IPS DF 6.9 (cell line): ENCODE data around the gene APBA1.

Source experiments
- DNase-seq: peaks from one replicate; pipeline ENCODE4 v3.0.0-alpha.2; 2013; ENCODE audit warnings: low read depth, low spot score
- H3K27ac ChIP-seq: one replicate; pipeline ENCODE4 v1.5.1; 2013; ENCODE audit warnings: low read length, control low read depth
- H3K27me3 ChIP-seq: 2 replicates; pipeline ENCODE4 v1.6.1; 2013; ENCODE audit warnings: mild to moderate bottlenecking, low read length; ENCODE audit not compliant: control insufficient read depth, insufficient read depth
- H3K36me3 ChIP-seq: 2 replicates; pipeline ENCODE4 v1.6.1; 2013; ENCODE audit warnings: low read length; ENCODE audit not compliant: control insufficient read depth, insufficient read depth
- H3K4me1 ChIP-seq: 2 replicates; pipeline ENCODE4 v1.6.1; 2013; ENCODE audit warnings: low read length; ENCODE audit not compliant: control insufficient read depth, insufficient read depth
- H3K4me3 ChIP-seq: 2 replicates; pipeline ENCODE4 v1.5.1; 2013; ENCODE audit warnings: mild to moderate bottlenecking, low read length
- H3K9me3 ChIP-seq: 2 replicates; pipeline ENCODE4 v1.6.1; 2013; ENCODE audit warnings: low read length, inconsistent platforms; ENCODE audit not compliant: control insufficient read depth, insufficient read depth
- WGBS: extraction: QIAGEN DNeasy Blood & Tissue Kit; methylation state at CpG from one replicate; pipeline ENCODE4 v1.1.7; 2013; ENCODE audit warnings: mixed read lengths, missing lambda C conversion rate; ENCODE audit not compliant: insufficient read length, insufficient coverage; 5-methylcytosine and 5-hydroxymethylcytosine counted together

Gene APBA1

DNA sequence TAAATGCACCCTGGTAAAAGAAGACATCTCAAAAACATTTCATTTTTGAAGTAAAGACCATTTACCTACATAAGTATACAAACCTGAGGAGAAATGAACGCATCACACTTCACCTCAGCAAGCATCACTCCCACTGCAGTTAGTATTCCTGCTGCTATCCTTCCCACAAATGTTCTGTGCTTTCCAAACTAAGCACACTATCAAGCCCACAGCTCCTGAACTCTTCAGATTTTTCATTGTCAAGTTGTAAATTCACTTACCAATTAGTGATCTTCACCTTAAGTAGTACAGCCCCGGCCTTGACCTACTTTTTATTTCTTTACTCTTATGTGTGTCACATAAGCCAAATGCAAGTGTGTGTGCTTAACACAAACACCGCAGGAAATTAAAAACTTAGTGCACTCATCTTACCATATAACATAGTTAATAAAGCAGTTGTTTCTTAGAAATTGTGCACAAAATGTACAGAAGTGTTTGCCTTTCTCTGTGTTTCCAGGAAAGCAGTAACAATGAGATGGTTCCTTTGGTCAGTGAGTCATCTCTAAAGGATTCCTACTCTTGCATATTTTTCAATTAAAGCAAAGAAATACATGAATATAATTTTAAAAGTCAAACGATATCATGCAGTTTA, 169.4 kb downstream of the APBA1 start:
- H3K27ac ChIP-seq: no peak overlapping the region
- no peak for DNase-seq

DNA sequence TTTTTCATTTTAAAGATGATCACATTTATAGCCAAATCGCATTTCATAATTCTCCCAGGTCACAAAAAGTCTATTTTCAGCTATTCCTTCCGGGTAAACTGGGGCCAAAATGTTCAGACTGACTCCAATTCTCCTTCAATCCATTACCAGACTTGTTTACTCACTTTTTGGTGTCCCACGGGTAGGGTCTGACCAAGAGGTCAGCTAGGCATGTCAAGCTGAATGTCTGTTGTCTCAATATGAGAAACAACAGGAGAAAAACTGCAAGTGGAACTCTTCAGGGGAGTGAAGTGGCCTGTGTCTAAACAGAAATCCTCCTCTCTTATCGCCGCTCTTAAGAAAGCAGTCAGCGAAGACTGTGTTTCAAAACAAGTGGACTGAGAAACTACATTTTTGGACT, 171.3 kb downstream of the APBA1 start:
- no CpG with 5 or more reads among the region's 6 CpGs for WGBS
- no peaks in the 10 kb centered on the region; the same call in 1 of the 2 replicates for H3K4me1 ChIP-seq
- no peaks in the 10 kb centered on the region for H3K27me3 ChIP-seq
- no peaks in the 10 kb centered on the region for H3K36me3 ChIP-seq
- no peak overlapping the region for H3K4me3 ChIP-seq
- no peak overlapping the region for H3K27ac ChIP-seq
- no peak for DNase-seq
- no peaks in the 10 kb centered on the region for H3K9me3 ChIP-seq

More for the DNA sequence above, 169.4 kb downstream of the APBA1 start:
- H3K9me3 ChIP-seq: no peaks in the 10 kb centered on the region
- H3K4me1 ChIP-seq: no peaks in the 10 kb centered on the region; the same call in 1 of the 2 replicates
- H3K27me3 ChIP-seq: no peaks in the 10 kb centered on the region
- whole genome bisulfite sequencing: no CpG with 5 or more reads among the region's 4 CpGs
- no peaks in the 10 kb centered on the region for H3K36me3 ChIP-seq
- H3K4me3 ChIP-seq: no peak overlapping the region

DNA sequence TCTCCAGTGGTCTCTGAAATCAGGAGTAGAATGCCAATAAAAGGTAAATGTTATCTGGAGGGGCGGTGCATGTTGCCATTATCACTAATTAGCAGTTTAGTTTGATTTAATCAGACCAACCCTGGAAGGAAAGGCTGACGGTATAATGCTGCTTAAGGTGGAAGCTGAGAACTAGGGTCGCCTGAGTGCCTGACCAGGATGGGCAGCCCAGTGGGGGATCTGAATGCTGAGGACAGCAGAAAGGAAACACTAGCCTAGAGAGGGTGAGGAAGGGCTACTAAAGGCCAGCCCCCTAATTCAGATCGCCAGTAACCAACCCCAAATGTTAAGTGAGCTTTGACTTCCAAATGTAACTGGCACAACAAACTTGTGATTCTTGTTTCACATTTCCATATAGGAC, 172.2 kb downstream of the APBA1 start:
- Histone ChIP-seq H3K4me3 (no peak overlapping the region), H3K27me3 (no peaks in the 10 kb centered on the region), H3K9me3 (no peaks in the 10 kb centered on the region), H3K36me3 (no peaks in the 10 kb centered on the region), H3K4me1 (no peaks in the 10 kb centered on the region; the same call in 1 of the 2 replicates), H3K27ac (no peak overlapping the region)
- no peak for DNase-seq
- WGBS: no CpG with 5 or more reads among the region's 4 CpGs

DNA sequence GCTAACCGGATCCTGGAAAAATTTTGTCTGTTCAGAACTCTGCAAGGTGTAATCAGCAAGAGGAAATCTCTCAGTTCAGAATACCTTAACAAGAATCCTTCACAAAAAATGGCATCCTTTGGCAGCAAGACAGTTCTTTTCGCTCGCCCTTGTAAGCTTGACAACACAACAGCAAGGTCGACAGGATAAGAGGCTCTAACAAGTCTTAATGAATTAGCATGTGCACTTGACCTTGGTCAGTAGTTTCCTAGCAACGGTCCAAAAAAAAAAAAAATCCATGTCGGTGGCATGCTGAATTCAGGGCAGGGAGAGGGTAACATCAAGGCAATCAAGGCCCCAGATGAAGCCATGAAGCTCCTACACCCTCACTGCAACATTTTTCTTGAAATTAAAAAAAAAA, 172.8 kb downstream of the APBA1 start:
- H3K36me3 ChIP-seq: no peaks in the 10 kb centered on the region
- no peak for DNase-seq
- H3K9me3 ChIP-seq: no peaks in the 10 kb centered on the region
- H3K4me3 ChIP-seq: no peak overlapping the region
- no CpG with 5 or more reads among the region's 6 CpGs for WGBS
- no peaks in the 10 kb centered on the region for H3K27me3 ChIP-seq
- H3K27ac ChIP-seq: no peak overlapping the region
- H3K4me1 ChIP-seq: no peaks in the 10 kb centered on the region; the same call in 1 of the 2 replicates

DNA sequence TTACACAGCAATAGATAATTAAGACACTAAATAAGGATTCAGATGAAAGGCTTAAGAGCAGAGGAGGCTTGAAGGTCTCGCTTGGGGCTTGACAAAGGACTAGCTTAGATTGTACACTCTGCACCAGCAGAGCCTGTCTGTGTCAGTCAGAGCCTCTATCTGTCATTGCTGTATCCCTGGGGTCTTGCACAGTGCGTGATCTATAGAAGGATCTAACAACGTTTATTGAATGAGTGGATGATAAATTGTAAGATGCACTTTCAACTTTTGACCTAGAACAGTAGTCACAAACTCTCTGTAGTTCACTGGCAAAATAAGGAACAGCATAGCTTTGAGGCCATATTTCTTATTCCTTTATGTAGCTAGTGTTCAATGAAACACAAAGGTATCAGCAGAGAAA, 173.7 kb downstream of the APBA1 start:
- Histone ChIP-seq H3K27me3 (no peaks in the 10 kb centered on the region), H3K4me3 (no peak overlapping the region), H3K9me3 (no peaks in the 10 kb centered on the region), H3K4me1 (no peaks in the 10 kb centered on the region; the same call in 1 of the 2 replicates), H3K27ac (no peak overlapping the region), H3K36me3 (no peaks in the 10 kb centered on the region)
- no peak for DNase-seq
- no CpG with 5 or more reads among the region's 3 CpGs for WGBS

DNA sequence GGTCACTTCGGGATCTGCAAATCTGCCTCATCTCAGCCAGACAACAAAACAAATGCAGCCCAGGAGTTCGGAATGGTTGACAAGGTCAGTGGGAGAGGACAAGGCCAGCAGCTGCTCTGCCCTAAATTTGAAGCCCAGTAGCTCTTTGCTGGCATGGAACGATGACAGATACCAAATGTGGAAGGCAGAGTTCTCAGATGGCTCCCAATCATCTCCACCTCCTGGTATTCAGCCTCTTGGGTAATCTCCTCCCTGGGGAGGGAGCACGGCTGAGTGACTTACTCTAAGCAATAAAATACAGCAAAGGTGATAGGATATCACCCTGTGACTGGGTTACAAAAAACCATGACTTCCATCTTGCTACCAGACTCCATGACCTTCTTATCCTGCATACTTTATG, 174.4 kb downstream of the APBA1 start:
- Histone ChIP-seq H3K9me3 (no peaks in the 10 kb centered on the region), H3K27ac (no peak overlapping the region), H3K36me3 (no peaks in the 10 kb centered on the region), H3K4me3 (no peak overlapping the region), H3K27me3 (no peaks in the 10 kb centered on the region), H3K4me1 (no peaks in the 10 kb centered on the region; the same call in 1 of the 2 replicates)
- WGBS: no CpG with 5 or more reads among the region's 4 CpGs
- DNase-seq: no peak

DNA sequence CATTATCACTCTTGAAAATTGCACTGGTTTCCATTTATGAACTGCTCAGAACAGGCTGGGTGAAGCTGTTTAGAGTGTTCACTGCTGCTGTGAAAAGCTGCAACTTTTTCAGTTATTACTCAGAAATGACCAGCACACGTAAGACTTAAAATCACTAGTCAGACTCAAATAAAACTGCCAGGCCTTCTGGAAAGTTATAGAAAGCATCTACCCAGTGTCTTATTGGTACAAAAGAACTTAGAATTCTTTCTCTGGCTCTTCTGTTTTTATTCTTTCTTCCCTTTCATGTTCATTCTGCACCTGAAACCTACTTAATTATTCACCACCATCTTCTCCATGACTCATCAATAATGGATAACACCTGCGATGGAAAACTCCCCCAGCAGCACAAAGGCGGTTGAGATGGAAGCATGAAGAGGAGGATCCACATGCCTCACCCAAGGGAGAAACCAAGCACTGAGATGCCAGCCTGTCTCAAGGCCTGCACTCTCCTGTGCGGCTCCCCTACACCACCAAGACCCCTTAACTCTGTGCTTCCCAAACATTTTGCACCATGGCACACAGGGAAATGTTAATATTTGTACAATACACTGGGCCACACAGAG, 175.2 kb downstream of the APBA1 start:
- Histone ChIP-seq H3K9me3 (no peaks in the 10 kb centered on the region), H3K27me3 (no peaks in the 10 kb centered on the region), H3K36me3 (no peaks in the 10 kb centered on the region), H3K4me1 (no peaks in the 10 kb centered on the region; the same call in 1 of the 2 replicates), H3K27ac (no peak overlapping the region), H3K4me3 (no peak overlapping the region)
- DNase-seq: no peak
- WGBS: no CpG with 5 or more reads among the region's 4 CpGs

DNA sequence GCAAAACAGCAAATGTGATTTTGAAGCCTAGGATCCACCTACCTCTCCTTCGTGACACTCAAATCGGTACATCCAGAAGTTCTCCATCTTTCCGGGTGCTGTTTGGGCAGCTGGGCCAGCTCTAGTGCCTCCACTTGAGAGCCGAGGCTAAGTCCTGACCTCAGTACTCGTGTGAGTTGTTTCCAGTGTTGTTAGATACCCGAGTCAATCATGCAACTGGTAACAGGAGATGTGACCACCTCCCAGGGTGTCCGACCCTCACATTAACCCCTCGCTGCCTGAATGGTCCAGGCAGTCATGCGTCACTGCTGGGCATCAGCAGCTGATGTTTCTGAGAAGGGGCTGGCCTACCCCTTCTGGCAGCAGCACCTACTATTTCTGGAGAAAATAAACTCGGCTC, 176.9 kb downstream of the APBA1 start:
- WGBS: no CpG with 5 or more reads among the region's 10 CpGs
- no peak for DNase-seq
- no peak overlapping the region for H3K4me3 ChIP-seq
- no peaks in the 10 kb centered on the region for H3K27me3 ChIP-seq
- H3K27ac ChIP-seq: no peak overlapping the region
- no peaks in the 10 kb centered on the region for H3K36me3 ChIP-seq
- no peaks in the 10 kb centered on the region; the same call in 1 of the 2 replicates for H3K4me1 ChIP-seq
- no peaks in the 10 kb centered on the region for H3K9me3 ChIP-seq

DNA sequence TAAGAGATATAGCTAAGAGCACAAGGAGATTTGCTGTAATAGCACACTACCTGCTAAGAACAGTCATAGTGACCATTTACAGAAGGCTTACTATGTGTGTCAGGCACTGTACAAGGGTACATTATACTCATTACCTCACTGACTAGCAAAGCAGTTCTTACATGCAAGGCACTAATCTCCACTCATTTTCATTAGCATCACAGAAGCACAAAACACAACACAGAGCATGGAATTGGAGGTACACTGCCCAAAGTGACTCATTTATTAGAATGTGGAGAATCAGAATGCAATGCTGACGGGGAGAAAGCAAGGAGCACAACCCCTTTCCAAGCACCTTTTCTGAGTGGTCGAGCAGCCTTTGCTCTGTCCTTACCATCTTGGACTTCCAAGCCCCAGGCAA, 177.4 kb downstream of the APBA1 start:
- Histone ChIP-seq H3K9me3 (no peaks in the 10 kb centered on the region), H3K4me3 (no peak overlapping the region), H3K4me1 (no peaks in the 10 kb centered on the region), H3K27me3 (no peaks in the 10 kb centered on the region), H3K27ac (no peak overlapping the region), H3K36me3 (no peaks in the 10 kb centered on the region)
- DNase-seq: no peak
- no CpG with 5 or more reads among the region's 2 CpGs for WGBS

DNA sequence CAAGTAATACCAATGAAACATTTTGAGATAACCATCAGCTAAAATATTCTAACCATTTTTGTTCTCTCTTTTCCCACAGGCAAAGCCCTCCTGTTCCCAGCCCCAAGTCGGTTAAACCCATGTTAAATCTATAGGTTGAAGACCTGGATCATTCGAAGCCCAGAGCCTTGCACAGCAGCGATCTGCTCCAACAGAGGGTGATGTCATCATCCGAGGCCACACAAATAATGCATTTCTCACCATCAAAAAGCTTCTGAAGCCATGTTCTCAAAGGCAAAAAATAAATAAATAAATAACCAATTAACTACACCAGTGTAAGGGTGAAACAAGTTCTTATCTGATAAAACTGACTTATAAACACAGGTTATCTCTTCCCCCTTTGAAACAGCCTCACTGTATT, 178.0 kb downstream of the APBA1 start:
- WGBS: no CpG with 5 or more reads among the region's 4 CpGs

DNA sequence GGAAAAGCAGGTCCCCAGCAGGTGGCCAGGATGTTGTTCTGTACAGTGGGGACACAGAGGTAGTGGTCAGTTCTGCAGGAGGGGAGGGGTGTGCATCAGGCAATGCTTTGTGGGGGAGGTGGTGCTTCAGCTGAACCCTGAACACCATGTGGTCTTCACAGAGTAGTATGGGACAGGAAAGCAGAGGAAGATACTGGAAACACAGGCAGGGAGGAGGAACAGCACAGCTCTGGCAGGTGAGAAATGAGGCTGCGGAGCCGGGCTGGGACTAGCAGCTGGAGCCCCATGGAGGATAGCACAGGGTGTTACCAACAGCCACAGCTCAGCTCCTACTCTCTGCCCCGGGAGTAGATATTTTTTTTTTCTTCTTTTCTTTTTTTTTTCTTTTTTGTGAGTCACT, 185.7 kb downstream of the APBA1 start:
- H3K27ac ChIP-seq: no peak overlapping the region
- no peak overlapping the region for H3K4me3 ChIP-seq
- H3K27me3 ChIP-seq: no peaks in the 10 kb centered on the region
- H3K36me3 ChIP-seq: no peaks in the 10 kb centered on the region
- WGBS: no CpG with 5 or more reads among the region's 3 CpGs
- H3K9me3 ChIP-seq: no peaks in the 10 kb centered on the region
- no peak for DNase-seq
- 0 out of 2 replicates have a peak, but pooled peaks cover 3% of the 10 kb centered on the region for H3K4me1 ChIP-seq

More for the DNA sequence above, 178.0 kb downstream of the APBA1 start:
- Histone ChIP-seq H3K4me1 (no peaks in the 10 kb centered on the region), H3K9me3 (no peaks in the 10 kb centered on the region), H3K27me3 (no peaks in the 10 kb centered on the region), H3K27ac (no peak overlapping the region), H3K4me3 (no peak overlapping the region), H3K36me3 (no peaks in the 10 kb centered on the region)
- DNase-seq: no peak
